Measurements from ENCODE around the gene CHAT.
A peak's percentile ranks its signal among the peaks of the same experiment; 100 is the strongest.

CHAT gene

DNA sequence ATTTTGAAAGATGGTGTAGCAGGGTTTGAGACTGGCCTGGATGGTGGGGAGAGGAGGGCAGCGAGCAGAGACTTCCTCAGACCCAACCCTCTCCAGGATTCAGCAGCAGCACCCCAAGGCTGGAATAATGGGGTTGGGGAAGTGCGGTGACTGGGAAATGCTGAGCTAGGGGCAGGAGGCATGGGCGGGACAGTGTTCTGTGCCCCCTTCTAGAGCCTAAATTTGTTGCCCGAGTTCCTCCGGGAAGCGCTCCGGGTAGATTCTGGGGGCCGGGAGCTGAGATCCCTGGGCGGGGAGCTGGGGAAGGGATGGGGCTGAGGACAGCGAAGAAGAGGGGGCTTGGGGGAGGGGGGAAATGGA, at the start of gene CHAT:
CHAT (plus strand) TSS at position 156 of the 360 bp plus-strand sequence; CDS start at position 309, 153 bp downstream.
- no peak for DNase-seq

DNA sequence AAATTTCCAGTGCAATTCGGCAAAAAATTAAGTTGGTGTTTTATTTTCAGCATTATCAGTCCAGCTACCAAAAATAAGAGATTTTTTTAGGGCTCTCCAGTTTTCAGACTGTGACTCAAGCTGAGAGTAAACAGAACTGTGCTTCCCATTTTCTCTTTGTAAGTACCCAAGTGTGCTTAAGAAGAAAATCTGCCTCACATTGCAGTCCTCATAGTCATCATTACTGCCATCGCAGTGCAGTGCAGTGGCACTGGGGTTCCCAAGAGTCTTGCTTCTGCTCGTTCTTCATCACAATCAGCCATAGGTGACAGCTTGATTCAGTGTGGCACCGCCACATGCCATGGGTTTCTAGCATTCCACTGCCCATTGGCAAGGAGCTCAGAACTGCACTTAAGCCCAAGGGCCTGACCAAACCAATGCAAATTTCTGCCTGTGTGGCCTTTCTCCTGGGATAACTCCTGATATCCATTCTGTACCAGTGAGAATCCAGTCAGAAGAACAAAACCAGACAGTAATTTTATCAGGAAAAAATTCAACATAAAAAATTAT, 49.3 kb upstream of the CHAT start:
- DNase-seq, result no peak

DNA sequence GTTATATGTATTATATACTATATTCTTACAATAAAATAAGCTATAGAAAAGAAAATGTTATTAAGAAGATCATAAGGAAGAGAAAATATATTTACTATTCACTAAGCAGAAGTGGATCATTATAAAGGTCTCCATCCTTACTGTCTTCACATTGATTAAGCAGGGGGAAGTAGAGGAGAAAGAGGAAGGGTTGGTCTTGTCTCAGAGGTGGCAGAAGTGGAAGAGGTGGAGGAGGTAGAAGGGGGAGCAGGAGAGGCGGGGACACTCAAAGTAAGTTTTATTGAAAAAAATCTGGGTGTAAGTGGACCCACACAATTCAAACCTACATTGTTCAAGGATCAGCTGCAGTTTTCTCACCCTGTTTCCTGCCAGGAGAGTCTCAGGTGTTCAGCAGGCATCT, 46.0 kb upstream of the CHAT start:
- no peak for DNase-seq

DNA sequence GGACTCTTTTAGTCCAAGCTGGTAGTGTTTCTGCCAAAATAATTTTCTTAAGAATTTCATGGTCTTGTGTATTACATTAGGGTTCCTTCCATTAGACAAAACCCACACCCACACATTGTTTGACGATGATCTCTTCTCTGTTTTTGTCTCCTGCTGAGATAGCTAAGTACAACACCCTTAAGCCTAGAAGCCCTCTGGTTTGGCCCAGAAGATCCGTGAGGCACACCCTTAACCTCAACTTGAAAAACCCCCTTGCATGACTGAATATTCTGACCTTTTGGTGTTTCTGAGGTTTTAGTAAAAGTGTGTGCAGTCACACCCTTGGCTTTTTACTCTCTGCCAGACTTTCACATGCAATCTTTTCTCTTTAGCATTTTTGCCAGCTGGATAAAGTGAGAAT, 45.6 kb upstream of the CHAT start:
- DNase-seq, result no peak

DNA sequence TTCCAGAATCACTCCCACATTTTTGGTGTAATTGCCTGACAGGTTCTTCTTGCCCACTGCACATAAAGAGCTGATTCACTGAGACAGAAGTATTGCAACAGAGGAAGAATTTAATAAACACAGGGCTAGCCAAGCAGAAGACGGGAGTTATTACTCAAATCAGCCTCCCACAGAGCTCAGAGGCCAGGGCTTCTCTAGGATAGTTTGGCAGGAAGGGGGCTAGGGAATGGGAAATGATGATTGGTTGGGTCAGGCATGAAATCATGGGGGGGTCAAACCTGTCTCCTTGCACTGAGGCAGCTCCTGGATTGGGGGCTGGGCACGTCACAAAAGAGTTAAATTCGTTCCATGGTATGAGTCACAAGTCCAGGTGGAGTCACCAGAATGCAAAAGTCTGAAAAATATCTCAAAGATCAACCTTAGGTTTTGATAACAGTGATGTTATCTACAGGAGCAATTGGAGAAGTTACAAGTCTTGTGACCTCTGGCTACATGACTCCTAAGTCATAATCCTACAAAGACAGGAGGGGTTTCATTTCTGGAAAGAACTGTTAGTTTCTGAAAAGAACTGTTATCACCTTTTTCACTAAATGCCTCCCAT, 44.7 kb upstream of the CHAT start:
- no peak for DNase-seq

DNA sequence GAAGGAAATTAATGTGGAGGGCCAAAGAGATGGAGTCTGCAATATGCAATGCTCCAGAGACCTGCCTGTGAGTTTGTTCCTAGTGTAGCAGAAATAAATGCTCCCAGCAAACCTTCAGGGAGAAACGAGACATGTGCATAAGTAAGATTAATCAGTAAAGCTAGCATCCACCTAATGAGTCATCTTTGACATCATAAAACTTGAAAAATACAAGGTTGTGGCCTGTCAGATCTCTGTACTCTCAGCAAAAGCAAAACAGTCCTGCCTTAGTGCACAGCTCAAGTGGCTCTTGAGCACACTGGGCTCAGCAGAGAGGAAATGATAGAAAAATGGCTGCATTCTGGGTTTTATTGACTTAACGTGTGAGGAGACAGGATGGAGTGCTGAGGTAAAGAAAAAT, 42.4 kb upstream of the CHAT start:
- DNase-seq, result no peak

DNA sequence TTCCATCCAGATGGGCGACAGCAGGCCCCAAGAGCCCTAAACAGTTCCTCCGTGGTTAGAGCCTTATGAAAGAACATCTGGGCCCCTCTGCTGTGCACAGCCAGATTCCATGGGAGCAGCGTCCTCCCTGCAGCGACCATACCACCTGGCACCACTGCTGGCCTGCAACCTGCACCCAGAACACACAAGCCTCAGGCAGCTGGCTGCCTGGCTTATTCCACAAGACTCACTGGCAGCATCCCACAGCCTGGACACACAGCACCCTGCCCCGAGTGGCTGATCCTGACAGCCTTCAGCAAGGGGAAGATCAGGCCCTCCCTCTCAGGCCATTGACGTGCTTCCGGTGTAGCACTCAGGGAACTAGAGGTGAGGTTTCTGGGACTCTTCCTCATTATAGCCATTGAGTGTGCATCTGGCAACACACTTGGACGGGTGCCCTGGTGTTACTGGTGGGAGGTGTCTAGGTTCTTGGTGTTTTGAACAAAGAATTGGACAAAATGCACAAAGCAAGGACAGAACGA, 41.2 kb upstream of the CHAT start:
- DNase-seq, result no peak

DNA sequence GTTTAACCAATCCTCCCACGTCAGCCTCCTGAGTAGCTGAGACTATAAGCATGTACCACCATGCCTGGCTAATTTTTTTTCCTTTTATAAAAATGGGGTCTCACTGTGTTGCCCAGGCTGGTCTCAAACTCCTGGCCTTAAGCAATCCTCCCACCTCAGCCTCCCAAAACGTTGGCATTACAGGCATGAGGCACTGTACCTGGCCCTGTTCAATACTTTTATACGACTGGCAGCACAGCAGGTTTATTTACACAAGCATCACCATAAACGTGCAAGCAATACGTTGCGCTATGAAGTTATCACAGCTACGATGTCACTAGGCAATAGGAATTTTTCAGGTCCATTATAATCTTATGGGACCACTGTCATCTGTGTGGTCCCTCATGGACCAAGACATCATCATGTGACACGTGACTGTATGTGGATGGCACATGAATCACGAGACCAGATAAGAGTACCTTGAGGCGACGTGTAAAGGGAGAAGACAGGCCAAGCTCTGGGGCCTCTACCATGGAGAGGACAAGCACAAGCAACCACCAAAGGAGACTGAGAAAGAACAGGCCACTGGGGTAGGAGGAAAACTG, 38.3 kb upstream of the CHAT start:
- no peak for DNase-seq

DNA sequence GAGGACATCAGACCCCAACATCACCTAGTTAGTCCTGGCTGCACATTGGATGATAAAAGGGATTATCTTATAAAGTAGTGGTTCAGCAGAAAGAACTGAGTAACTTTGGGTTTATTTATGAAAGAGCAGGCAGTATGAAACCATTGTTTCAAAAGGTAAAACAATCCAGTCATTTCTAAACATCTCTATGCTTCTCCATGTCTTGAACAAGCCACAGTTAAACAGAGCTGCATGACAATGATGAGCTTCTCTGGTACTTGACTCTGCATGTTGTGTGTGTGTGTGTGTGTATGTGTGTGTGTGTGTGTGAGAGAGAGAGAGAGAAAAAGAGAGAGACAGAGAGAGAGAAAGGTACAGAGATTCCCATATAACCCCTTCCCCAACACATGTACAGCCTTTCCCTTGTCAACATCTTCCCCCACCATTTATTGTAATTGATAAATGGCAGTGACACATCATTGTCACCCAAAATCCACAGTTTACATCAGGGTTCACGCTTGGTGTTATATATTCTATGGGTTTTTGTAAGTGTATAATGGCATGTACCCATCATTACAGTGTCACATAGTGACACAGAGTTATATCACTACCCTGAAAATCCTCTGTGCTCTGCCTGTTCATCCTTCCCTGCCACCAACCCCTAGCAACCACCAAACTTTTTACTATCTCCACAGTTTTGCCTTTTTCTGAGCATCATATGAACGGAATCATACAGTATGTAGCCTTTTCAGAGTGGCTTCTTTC, 36.5 kb upstream of the CHAT start:
- no peak for DNase-seq

DNA sequence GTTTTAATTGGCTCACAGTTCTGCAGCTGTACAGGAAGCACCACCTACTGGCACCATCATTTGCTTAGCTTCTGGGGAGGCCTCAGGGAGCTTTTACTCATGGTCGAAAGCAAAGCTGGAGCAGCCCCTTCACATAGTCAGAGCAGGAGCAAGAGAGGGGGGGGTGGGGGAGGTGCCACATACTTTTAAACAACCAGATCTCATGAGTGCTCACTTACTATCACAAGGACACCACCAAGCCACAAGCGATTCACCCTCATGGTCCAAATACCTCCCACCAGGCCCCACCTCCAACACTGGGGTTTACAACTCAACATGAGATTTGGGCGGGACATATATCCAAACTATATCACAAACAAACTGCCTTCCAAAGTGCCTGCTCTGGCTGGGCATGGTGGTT, 35.4 kb upstream of the CHAT start:
- DNase-seq, result no peak

DNA sequence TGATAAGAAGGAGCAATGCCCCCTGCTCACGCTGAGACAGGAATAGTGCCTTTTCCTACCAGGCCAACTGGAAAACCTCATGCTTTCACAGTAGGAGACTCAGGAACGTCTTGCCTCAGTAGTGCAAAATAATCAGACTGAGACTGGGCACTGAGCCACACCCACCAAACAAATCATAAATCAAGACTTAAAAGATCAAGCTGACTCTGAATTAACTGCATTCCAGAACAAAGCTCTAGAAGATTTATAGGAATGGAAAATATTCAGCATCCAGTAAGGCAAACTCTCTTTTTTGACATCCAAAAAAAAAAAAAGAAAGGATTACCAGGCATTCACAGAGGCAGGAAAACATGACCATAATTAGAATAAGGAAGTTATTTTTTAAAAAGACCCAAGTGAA, 34.2 kb upstream of the CHAT start:
- no peak for DNase-seq

DNA sequence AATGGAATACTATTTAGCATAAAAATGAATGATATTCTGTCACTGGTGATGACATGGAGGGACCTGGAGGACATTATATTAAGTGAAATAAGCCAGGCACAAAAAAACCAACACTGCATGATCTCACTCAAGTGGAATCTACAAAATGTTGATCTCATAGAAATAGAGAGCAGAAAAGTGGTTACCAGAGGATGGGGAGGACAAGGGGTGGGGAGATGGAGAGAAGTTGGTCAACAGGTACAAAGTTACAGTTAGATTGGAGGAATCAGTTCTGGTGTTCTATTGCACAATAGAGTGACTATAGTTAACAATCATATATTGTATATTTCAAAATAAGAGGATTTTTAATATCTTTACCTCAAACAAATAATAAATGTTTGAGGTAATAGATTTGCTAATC, 28.4 kb upstream of the CHAT start:
- no peak for DNase-seq

DNA sequence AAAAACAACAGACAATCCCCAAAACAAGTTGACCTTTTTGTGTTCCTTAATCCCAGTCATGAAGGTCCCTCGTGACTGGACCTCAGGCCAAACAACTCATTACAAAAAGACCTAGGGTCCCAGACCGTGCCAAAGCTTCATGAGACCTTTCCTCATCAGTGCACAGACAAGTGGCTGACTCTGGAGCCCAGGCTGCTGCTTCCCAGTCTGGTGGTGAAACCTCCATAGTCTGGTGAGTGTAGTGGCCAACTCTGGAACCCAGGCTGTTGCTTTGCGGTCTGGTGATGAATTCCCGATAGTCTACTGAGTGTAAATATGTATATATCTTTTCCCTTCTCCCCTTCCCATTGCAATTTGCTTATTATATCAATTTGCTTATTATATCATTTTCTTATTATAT, 25.9 kb upstream of the CHAT start:
- DNase-seq, result no peak

DNA sequence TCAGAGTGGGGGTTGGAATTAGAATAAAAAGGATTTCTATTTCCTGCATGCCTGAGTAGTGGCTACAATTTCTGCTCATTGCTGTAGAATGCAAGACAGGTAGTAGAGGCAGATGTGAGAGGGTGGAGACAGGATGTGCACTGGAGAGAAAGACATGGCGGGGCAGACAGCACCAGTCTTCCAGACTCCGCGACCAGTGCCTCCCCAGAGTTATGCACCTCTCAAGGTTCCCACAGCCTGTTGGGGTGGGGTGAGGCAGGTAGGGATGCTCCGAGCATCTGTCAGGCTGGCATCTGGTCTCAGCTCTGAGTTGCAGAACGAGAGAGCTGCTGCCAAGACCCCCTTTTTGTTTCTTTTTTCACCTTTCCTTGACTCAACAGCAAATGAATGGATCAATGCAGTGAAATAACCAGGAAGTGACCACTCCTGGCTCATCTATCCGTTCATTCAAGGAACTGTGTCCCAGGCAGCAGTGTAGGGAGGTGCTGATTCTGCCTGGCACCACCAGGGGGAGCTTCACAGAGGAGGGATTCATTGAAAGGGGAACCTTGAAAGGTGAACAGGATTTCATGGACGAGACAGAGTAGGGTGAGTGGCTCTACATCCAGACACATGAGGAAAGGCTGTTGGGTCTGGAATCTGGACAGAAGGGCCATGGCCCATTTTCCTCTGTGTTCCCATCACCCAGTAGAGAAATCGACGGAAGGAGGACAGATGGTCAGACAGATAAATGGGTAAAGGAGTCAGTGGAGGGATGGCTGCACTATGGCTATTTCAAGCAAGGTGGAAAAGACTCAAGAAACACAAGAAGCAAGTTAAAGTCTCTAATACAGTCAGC, 20.9 kb upstream of the CHAT start:
- peak; percentile 45 to 54 for DNase-seq

DNA sequence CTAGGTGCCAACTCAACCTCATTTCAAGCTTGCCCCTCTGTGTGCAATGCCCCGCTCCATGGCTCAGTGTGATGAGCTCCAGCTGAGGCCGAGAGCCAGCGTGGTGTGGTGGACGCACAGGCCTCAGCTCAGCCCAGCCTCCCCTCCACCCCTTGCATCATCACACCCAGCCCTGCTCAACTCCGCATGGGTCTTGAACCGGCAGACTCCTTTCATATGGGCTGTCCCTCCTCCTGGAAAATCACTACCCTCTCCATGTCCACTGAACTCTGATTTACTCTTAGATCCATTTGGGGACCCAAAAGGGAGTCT, 20.3 kb upstream of the CHAT start:
- DNase-seq, result no peak

DNA sequence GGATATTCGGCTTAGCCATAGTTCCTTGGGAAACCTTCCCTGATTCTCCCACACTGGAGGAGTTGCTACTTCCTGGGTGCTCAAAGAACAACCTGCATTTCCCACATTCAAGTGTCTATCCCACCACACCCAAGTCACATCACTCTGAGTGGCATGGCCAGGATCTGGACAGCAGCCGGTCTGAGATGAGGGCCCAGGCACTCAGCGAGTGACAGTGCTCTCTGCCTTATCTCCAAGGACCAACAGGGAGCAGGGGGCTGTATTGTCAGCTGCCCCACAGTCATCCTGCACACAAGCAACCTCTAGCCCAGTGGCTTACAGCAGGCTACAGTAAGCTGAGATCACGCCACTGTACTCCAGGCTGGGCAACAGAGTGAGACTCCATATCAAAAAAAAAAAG, 19.8 kb upstream of the CHAT start:
- DNase-seq, result no peak

DNA sequence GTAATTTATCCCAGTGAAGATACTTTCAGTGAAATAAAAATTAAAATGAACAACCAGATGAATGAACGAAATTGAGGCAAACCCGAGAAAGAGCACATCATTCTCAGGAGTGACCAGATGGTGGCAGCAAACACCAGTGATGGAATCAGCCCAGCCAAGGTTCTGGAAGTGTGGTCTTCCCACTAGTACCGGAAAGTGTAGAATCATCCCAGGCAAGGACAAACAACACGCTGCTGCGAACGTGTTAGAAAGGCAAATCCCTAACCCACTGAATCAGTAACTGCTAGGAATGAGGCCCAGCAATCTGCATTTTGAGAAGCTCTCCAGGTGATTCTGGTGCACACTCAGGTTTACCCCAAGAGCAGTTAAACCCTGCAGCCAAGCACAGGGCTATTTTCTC, 19.2 kb upstream of the CHAT start:
- DNase-seq, result peak in 1 of 2 donors; percentile 14

DNA sequence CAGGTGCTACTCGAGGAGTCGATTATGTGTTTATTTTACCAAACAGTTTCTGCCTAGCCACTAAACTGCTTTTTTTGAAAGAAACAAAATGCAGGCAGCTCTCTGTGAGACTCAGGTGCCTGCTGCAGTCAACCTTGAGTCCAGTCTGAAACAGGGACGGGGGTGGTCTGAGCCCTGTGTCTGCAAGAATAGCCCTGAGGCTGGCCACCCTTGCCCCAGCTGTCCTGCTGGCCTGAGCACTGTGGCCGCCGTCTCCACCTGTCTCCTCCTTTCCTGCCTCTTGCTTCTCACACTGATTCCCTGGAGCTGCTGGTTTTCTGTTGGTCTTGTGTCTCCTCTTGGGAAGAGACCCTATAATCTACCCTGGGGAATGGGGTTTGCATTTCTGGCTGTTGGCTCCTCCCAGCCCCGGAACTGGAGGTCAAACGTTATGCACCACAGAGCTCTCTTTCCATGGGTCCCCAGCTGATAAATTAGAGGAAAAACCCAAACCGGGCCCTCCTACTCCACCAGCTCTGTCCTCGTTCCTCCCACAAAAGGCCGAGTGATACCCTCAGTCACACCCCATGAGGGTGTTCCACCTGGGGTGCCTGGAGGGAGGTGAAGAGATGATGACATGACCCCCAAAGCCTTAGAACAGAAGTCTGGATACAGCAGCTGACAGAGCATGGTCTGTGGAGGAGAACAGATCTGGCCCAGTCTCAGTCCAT, 18.7 kb upstream of the CHAT start:
- no peak for DNase-seq

DNA sequence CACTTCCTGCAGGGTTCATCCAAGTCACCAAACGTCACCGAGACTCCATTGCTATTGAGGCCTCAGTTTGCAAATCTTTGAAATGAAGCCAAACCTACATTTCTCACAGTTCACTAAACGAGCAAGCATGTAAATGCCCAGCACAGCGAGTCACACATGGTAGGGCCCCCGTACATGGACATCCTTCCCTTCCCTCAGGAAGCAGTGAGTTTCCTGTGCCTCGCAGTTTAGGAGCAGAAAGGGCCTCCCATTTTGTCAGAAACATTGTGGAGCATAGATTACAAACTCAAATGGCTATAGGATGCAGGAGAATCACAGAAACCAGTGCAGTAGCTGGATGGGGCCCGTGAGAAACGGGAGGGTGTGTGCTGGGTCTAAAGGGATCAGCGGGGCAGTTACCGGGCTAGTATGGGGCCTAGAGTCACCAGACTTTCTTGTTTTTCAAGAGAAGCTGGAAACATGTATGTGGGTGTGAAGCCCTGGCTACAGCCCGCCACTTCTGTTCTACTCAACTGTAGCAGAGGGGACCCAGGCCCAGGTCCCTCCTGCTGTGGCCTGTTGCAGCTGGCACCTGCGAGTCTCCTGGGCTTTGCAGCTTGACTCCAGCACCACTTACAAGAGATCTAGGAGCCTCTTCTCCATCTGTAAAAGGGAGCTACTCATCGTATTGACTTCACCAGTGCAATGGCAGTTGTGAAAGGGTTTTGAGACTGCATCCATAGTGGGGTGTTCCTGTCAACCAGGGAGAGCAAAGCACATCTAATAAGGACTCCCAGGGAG, 17.9 kb upstream of the CHAT start:
- no peak for DNase-seq

DNA sequence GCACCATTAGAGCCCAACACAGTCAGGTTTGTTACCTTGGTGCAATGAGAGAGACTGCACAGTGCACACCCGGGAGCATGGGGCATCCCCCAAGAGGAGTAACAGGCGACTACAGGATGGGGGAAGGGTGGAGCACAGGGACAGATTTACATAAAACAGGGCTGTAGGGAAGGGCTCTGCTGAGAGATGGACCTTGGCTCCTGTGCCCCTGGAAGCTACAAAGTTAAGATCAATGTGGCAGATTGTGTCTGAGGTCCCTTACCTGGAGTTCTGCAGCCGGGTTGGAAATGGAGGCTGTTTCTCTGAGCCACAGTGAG, 17.4 kb upstream of the CHAT start:
- DNase-seq, result no peak

DNA sequence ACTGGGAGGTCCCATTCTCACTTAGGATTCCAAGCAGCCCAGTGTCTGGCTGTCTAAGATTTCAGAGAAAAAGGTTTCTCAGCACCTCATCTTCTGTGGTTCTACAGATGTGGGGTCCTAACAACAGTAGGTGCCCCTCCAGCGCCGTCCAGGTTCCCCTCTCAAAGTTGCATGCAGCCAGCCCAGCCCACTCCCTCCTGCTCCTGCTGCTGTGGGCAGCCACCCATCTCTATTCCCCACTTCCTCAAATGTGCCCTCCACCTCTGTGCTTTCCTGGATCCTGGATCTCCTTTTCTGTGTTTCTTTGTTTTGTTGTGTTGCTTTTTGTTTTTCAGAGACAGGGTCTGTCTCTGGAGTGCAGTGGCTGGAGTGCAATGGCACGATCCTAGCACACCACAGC, 17.0 kb upstream of the CHAT start:
- no peak for DNase-seq

Data from CD4-positive, alpha-beta T cell treated with Interferon alpha-2 for 1 hour (primary cell).